ENCODE measurements around the gene KRT4.

GRCh38 chr12:52808573-52809160 lies 5.2 kb downstream of the KRT4 start:
- TF ChIP-seq CTCF (IDR thresholded peaks at IDR 0.05) (no peak), POLR2A (IDR thresholded peaks at IDR 0.05) (no peak)

Data from adrenal gland (tissue), 5 donors.